Fibroblast of lung (primary cell): ENCODE results near the gene MAPKAP1.

Source experiments
- EZH2 ChIP-seq: IDR thresholded peaks from 2 replicates; pipeline ENCODE4 v1.5.1; 2012; ENCODE audit warnings: low read length, control low read depth, mild to moderate bottlenecking; ENCODE audit errors: missing control alignments
- TF ChIP-seq, protein P1 (sequence below), 2 donors: IDR thresholded peaks in 1 of 2; conservative IDR thresholded peaks in 1 of 2; 1 replicate in 1 of 2; 2 replicates in 1 of 2; pipeline ENCODE4 v1.5.1; 2011 to 2012; ENCODE audit warnings: low read length in 2 of 2, control low read depth in 1 of 2, inconsistent platforms in 1 of 2, low read depth in 1 of 2, mild to moderate bottlenecking in 1 of 2

GRCh38 chr9:125649315-125649714 lies 57.7 kb downstream of the MAPKAP1 start:
- TF ChIP-seq, protein P1, sequence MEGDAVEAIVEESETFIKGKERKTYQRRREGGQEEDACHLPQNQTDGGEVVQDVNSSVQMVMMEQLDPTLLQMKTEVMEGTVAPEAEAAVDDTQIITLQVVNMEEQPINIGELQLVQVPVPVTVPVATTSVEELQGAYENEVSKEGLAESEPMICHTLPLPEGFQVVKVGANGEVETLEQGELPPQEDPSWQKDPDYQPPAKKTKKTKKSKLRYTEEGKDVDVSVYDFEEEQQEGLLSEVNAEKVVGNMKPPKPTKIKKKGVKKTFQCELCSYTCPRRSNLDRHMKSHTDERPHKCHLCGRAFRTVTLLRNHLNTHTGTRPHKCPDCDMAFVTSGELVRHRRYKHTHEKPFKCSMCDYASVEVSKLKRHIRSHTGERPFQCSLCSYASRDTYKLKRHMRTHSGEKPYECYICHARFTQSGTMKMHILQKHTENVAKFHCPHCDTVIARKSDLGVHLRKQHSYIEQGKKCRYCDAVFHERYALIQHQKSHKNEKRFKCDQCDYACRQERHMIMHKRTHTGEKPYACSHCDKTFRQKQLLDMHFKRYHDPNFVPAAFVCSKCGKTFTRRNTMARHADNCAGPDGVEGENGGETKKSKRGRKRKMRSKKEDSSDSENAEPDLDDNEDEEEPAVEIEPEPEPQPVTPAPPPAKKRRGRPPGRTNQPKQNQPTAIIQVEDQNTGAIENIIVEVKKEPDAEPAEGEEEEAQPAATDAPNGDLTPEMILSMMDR (conservative IDR thresholded peaks at IDR 0.05 in 1 of 2, IDR thresholded peaks at IDR 0.05 in 1 of 2; ENCODE audit: low read depth in 1 of 2, low read length in 2 of 2): no peak
- no peak for TF ChIP-seq EZH2
